ENCODE data around the gene DHRS2. TPM values are rescaled to one million over a fixed set of nuclear protein-coding genes. Genes with fewer than 3 reads are reported as not detected.

The DHRS2 gene
- total RNA-seq, 6 experiments from 2014 or later: 0.53 to 12.3 (median 4.2) TPM

GRCh38 chr14:23644919-23645336 lies 8.8 kb downstream of the DHRS2 start:
- H3K27me3 ChIP-seq: no peaks in the 10 kb centered on the region
- 76% methylated on average over 2 of the region's 8 CpGs for WGBS (ENCODE audit: insufficient coverage, low coverage, low lambda C conversion rate, missing lambda C conversion rate)
- ATAC-seq: no peak
- intact Hi-C loops (cut with DNase I): no loop called here
- no peaks in the 10 kb centered on the region for H3K36me3 ChIP-seq
- no peak overlapping the region for H3K27ac ChIP-seq
- H3K4me3 ChIP-seq: no peak overlapping the region
- no peaks in the 10 kb centered on the region for H3K9me3 ChIP-seq
- DNase-seq: no peak
- TF ChIP-seq CTCF (IDR thresholded peaks at IDR 0.05) (no peak), POLR2A (IDR thresholded peaks at IDR 0.05) (no peak)
- H3K4me1 ChIP-seq: no peaks in the 10 kb centered on the region

- ATAC-seq (no peak), DNase-seq (no peak)
- Histone ChIP-seq H3K4me3 (no peak overlapping the region), H3K4me1 (no peaks in the 10 kb centered on the region), H3K9me3 (no peaks in the 10 kb centered on the region), H3K27ac (no peak overlapping the region), H3K27me3 (no peaks in the 10 kb centered on the region), H3K36me3 (no peaks in the 10 kb centered on the region)
- 100% methylated on average over 1 of the region's 4 CpGs for WGBS (ENCODE audit: insufficient coverage, low coverage, low lambda C conversion rate, missing lambda C conversion rate)
- no peak for TF ChIP-seq CTCF (IDR thresholded peaks at IDR 0.05)
- no peak for TF ChIP-seq POLR2A (IDR thresholded peaks at IDR 0.05)
- intact Hi-C loops (cut with DNase I): no loop called here
These were observed 9.3 kb downstream of the DHRS2 start for GRCh38 chr14:23645504-23645811.

GRCh38 chr14:23645812-23646647 lies 9.9 kb downstream of the DHRS2 start:
- 92% methylated on average over 2 of the region's 9 CpGs for WGBS (ENCODE audit: insufficient coverage, low coverage, low lambda C conversion rate, missing lambda C conversion rate)
- Histone ChIP-seq H3K4me3 (no peak overlapping the region), H3K36me3 (no peaks in the 10 kb centered on the region), H3K4me1 (no peaks in the 10 kb centered on the region), H3K27ac (no peak overlapping the region), H3K27me3 (no peaks in the 10 kb centered on the region), H3K9me3 (no peaks in the 10 kb centered on the region)
- DNase-seq (no peak), ATAC-seq (no peak)
- TF ChIP-seq POLR2A (IDR thresholded peaks at IDR 0.05): no peak
- TF ChIP-seq CTCF (IDR thresholded peaks at IDR 0.05): no peak
- intact Hi-C loops (cut with DNase I): no loop called here

- DNase-seq: no peak
- no peak overlapping the region for H3K4me3 ChIP-seq
These were observed 10.7 kb downstream of the DHRS2 start for GRCh38 chr14:23646648-23647549.

More at GRCh38 chr14:23646648-23647549, 10.7 kb downstream of the DHRS2 start:
- TF ChIP-seq CTCF (IDR thresholded peaks at IDR 0.05): no peak
- TF ChIP-seq POLR2A (IDR thresholded peaks at IDR 0.05): no peak
- no peak overlapping the region for H3K27ac ChIP-seq
- no peaks in the 10 kb centered on the region for H3K9me3 ChIP-seq
- no peaks in the 10 kb centered on the region for H3K4me1 ChIP-seq
- no peaks in the 10 kb centered on the region for H3K36me3 ChIP-seq
- no peaks in the 10 kb centered on the region for H3K27me3 ChIP-seq
- ATAC-seq: peak in 1 of 4 donors; percentile 17
- 100% methylated on average over 2 of the region's 6 CpGs for WGBS (ENCODE audit: insufficient coverage, low coverage, low lambda C conversion rate, missing lambda C conversion rate)
- intact Hi-C loops (cut with DNase I): no loop called here

All from right lobe of liver (tissue), 6 donors.